Fibroblast of lung (primary cell): ENCODE data around the gene UBR4. TPM values are rescaled to one million over a fixed set of nuclear protein-coding genes. Genes with fewer than 3 reads are reported as not detected.

Experiments used
- DNase-seq, 2 donors: peaks; one replicate each; pipeline versions ENCODE4 v3.0.0 to v3.0.0-alpha.2; 2010; ENCODE audit warnings: low read depth in 2 of 2
- H2AFZ ChIP-seq: 2 replicates; pipeline ENCODE4 v1.5.1; 2012; ENCODE audit warnings: low read length, control low read depth, inconsistent platforms
- H3K27ac ChIP-seq: 2 replicates; pipeline ENCODE4 v1.5.1; 2011; ENCODE audit warnings: low read length, control low read depth; ENCODE audit not compliant: insufficient read depth
- H3K27me3 ChIP-seq: 2 replicates; pipeline ENCODE4 v1.5.1; 2011; ENCODE audit warnings: mild to moderate bottlenecking, low read length; ENCODE audit not compliant: control insufficient read depth, insufficient read depth
- H3K36me3 ChIP-seq: 2 replicates; pipeline ENCODE4 v1.5.1; 2011; ENCODE audit warnings: low read length; ENCODE audit not compliant: control insufficient read depth, insufficient read depth
- H3K4me1 ChIP-seq: 2 replicates; pipeline ENCODE4 v1.5.1; 2011; ENCODE audit warnings: low read length; ENCODE audit not compliant: control insufficient read depth, insufficient read depth; ENCODE audit errors: extremely low read depth
- H3K4me2 ChIP-seq: 2 replicates; pipeline ENCODE4 v1.5.1; 2011; ENCODE audit warnings: low read length, control low read depth; ENCODE audit not compliant: insufficient read depth; ENCODE audit errors: extremely low read depth
- H3K4me3 ChIP-seq, 4 experiments: fragments of 200-600 bp in 1 of 4; sonication (generic) in 1 of 4; replicated peaks in 1 of 4; 2 replicates each; pipeline ENCODE4 v1.5.1; 2011 to 2016; ENCODE audit warnings: low read length in 4 of 4, low read depth in 3 of 4, mild to moderate bottlenecking in 3 of 4, control low read depth in 2 of 4, inconsistent platforms in 1 of 4, mixed read lengths in 1 of 4; ENCODE audit not compliant: insufficient read depth in 1 of 4; ENCODE audit errors: control extremely low read depth in 1 of 4
- H3K79me2 ChIP-seq: 2 replicates; pipeline ENCODE4 v1.5.1; 2012; ENCODE audit warnings: mild to moderate bottlenecking, low read length, inconsistent platforms; ENCODE audit not compliant: control insufficient read depth, insufficient read depth
- H3K9ac ChIP-seq: 2 replicates; pipeline ENCODE4 v1.5.1; 2011; ENCODE audit warnings: mild to moderate bottlenecking, low read length, control low read depth; ENCODE audit not compliant: insufficient read depth
- H3K9me3 ChIP-seq: 2 replicates; pipeline ENCODE4 v1.5.1; 2012; ENCODE audit warnings: low read depth, low read length; ENCODE audit not compliant: control insufficient read depth, insufficient read depth
- H4K20me1 ChIP-seq: 2 replicates; pipeline ENCODE4 v1.5.1; 2011; ENCODE audit warnings: low read length; ENCODE audit not compliant: control insufficient read depth, insufficient read depth; ENCODE audit errors: extremely low read depth
- CTCF ChIP-seq, 2 donors: IDR thresholded peaks in 1 of 2; conservative IDR thresholded peaks in 1 of 2; 1 replicate in 1 of 2; 2 replicates in 1 of 2; pipeline ENCODE4 v1.5.1; 2011 to 2012; ENCODE audit warnings: low read length in 2 of 2, control low read depth in 1 of 2, inconsistent platforms in 1 of 2, low read depth in 1 of 2, mild to moderate bottlenecking in 1 of 2
- EZH2 ChIP-seq: IDR thresholded peaks from 2 replicates; pipeline ENCODE4 v1.5.1; 2012; ENCODE audit warnings: low read length, control low read depth, mild to moderate bottlenecking; ENCODE audit errors: missing control alignments
- polyA plus RNA-seq, 2 donors: library from polyadenylated mRNA; depleted of rRNA in 1 of 2; stranded (reverse) in 1 of 2; unstranded in 1 of 2; fragments of >200 nt; gene quantifications; 2 replicates each; pipeline ENCODE4 v1.2.1, GENCODE V29; 2011 to 2012; ENCODE audit warnings: missing spikeins in 1 of 2
- total RNA-seq: library from RNA; depleted of rRNA; stranded (reverse); fragments of >200 nt; gene quantifications from 2 replicates; pipeline ENCODE4 v1.2.1, GENCODE V29; 2014

The UBR4 gene
- total and polyA plus RNA-seq, 2 donors (not counting 1 experiment from before 2014, with no cell fraction given): 32.0 to 164 TPM

GRCh38 chr1:19190468-19190867, 19.6 kb downstream of the UBR4 start:
- Histone ChIP-seq H2AFZ (no peak overlapping the region), H3K9me3 (no peaks in the 10 kb centered on the region), H3K79me2 (peaks cover 13% of the 10 kb centered on the region), H4K20me1 (no peaks in the 10 kb centered on the region), H3K27ac (no peak overlapping the region), H3K4me2 (no peak overlapping the region), H3K36me3 (peaks cover 22% of the 10 kb centered on the region), H3K27me3 (no peaks in the 10 kb centered on the region), H3K4me1 (no peaks in the 10 kb centered on the region), H3K4me3 (no peak overlapping the region), H3K9ac (no peak overlapping the region)
- DNase-seq: no peak
- TF ChIP-seq EZH2 (no peak), CTCF (conservative IDR thresholded peaks at IDR 0.05 in 1 of 2, IDR thresholded peaks at IDR 0.05 in 1 of 2; ENCODE audit: low read depth in 1 of 2, low read length in 2 of 2) (no peak)

- H3K27me3 ChIP-seq: no peaks in the 10 kb centered on the region
- no peaks in the 10 kb centered on the region for H4K20me1 ChIP-seq
- no peak overlapping the region for H3K9ac ChIP-seq
- no peak overlapping the region for H3K4me2 ChIP-seq
- no peak overlapping the region for H2AFZ ChIP-seq
- H3K4me3 ChIP-seq: no peak overlapping the region
- H3K4me1 ChIP-seq: no peaks in the 10 kb centered on the region
- H3K9me3 ChIP-seq: no peaks in the 10 kb centered on the region
- TF ChIP-seq CTCF (conservative IDR thresholded peaks at IDR 0.05 in 1 of 2, IDR thresholded peaks at IDR 0.05 in 1 of 2; ENCODE audit: low read depth in 1 of 2, low read length in 2 of 2) (no peak), EZH2 (no peak)
- peaks cover 13% of the 10 kb centered on the region for H3K79me2 ChIP-seq
- H3K27ac ChIP-seq: no peak overlapping the region
- peak in 1 of 2 donors; percentile 8 for DNase-seq
- peaks cover 26% of the 10 kb centered on the region for H3K36me3 ChIP-seq
These were observed 20.8 kb downstream of the UBR4 start for GRCh38 chr1:19189270-19189669.

- no peak overlapping the region for H3K4me3 ChIP-seq
- no peak overlapping the region for H3K4me2 ChIP-seq
- H2AFZ ChIP-seq: no peak overlapping the region
- no peaks in the 10 kb centered on the region for H3K9me3 ChIP-seq
- no peaks in the 10 kb centered on the region for H4K20me1 ChIP-seq
- TF ChIP-seq CTCF (conservative IDR thresholded peaks at IDR 0.05 in 1 of 2, IDR thresholded peaks at IDR 0.05 in 1 of 2; ENCODE audit: low read depth in 1 of 2, low read length in 2 of 2): no peak
- H3K27ac ChIP-seq: no peak overlapping the region
- no peaks in the 10 kb centered on the region for H3K4me1 ChIP-seq
- H3K79me2 ChIP-seq: peaks cover 10% of the 10 kb centered on the region
- H3K36me3 ChIP-seq: peaks cover 25% of the 10 kb centered on the region
- H3K27me3 ChIP-seq: no peaks in the 10 kb centered on the region
- no peak for DNase-seq
- no peak overlapping the region for H3K9ac ChIP-seq
These were observed 22.2 kb downstream of the UBR4 start for GRCh38 chr1:19187852-19188251.
